HG02642 (cell line): ENCODE data around the gene PEX11B.

Experiments
- ATAC-seq: cut with Tn5 transposase; IDR thresholded peaks from one replicate; pipeline ENCODE4 v1.9.1; 2021; ENCODE audit warnings: mild to moderate bottlenecking; ENCODE audit not compliant: unreplicated experiment, poor library complexity

The PEX11B gene

DNA sequence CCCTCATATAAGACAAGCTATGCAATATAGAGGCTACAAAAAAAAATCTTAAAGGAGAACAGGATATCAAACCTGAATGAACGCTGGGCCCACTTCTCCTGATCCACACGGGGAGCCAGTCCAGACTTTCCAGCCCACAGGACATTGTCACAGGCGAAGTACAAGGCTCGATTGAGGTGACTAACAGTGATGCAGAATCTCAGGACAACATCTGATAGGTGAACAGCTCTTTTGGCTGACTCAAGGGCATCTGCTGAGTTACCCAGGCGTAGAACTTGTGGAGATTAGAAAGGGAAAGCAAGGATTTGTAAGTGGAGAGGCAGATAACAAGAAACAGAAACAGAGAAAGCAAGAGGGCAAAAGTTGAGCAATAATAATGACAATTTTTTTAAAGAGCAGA, 1.8 kb downstream of the PEX11B start:
- no peak for ATAC-seq

GRCh38 chr1:145912128-145912641, 6.3 kb downstream of the PEX11B start:
- no peak for ATAC-seq

GRCh38 chr1:145908653-145909052, 9.9 kb downstream of the PEX11B start:
- no peak for ATAC-seq

DNA sequence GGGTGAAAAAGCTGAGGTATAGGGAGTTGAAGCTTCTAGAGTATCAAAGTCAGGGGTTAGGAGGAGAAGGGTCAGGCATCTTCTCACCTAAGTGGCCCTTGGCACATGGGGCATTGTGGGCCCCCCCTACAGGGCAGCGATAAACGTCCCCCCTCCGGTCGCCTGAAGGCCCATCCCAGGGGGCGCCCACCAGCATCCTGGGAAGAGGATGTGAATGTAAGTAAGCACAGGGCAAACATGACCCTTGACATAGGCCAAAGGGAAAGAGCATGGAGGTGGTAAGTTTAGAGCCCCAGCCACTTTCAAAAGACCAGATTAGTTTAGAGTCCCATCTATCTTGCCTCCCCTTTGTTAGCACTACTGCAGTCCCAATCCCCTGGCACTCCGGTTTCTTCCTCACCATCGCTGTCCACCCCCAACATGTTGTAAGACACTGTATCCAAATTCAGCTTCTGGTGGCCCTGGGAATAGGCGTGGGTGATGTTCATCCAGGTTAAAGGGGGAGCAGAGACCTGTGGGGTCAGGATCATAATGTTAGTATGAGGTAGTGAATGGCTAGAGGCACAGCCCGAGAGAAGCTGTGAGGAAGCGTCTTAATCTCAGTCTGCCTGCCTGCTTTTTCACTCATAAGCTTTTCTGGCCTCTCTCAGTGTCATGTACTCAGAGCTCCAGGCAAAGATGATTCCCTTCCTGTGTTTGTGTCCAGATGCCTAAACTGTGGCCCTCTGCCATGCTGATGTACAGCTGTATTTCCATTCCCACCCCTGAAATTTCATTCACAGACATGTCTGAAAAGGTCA, 11.4 kb downstream of the PEX11B start:
- no peak for ATAC-seq

DNA sequence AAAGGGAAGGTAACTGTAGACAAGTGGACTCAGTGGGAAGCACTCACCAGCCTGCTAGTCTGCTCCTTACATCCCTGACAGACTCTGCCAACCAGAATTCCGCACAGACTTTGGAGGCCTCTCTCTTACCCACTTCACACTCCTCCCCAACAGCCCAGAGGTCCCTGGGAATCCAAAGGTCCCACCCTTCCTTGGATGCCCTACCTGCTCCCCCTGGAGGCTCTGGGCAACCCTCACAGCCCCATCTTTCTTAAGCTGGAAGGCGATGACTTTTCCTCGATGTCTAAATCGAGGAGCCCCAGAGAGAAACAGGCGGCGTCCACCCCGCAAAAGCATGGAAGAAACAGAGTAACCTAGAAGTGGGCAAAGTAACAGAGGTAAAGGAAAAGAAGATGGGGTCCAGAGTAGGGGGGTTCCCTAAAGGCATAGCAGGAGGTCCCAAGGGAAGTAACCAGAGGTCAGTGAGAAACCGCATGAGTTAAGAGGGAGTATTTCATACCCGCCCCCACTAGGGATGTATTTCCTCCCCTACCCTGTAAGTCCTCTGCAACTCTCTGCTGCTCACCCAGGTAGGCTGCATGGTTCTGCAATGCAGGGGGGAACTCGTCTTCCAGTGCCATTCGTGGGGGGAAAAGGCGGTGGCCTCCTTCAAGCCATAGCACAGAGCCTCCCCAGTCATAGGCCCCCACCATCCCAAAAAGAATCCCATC, 17.1 kb downstream of the PEX11B start:
- no peak for ATAC-seq

DNA sequence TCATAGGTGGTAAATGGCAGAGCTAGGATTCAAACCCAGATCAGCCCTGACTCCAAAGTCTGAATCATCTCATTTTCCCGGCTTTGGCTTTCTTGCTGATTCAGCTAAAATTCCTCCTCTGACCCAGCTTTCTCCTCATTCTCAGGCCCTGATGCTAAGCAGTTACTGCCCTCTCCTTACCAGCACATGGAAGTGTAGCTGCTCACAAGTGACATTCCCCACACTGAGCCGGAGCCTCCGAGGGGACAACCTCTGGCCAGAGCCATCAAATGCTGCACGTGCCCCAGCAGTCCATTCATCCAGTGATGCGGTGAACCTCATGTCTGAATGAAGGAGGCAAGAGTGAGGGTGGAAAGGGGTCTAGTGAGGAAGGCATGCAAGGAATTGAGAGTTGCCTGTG, 19.8 kb downstream of the PEX11B start:
- ATAC-seq = no peak

DNA sequence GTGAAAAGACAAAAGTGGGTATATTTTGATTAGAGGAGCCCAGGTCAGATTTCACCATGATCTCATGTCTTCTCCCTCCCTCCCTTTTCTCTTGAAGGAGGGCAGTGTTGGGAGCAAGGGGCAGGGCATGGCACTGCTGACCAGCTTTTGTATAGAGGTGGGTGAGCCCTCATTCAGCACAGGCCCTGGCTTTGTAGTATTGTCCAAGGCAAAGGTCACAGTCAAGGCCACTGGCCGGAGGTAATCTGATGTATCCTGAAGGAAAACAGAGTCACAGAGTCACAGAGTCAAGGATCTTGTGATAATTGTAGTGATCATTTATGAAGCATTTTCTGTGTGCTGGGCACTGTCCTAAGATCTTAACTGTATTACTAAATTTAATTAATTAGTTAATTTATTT, 20.5 kb downstream of the PEX11B start:
- ATAC-seq = no peak

DNA sequence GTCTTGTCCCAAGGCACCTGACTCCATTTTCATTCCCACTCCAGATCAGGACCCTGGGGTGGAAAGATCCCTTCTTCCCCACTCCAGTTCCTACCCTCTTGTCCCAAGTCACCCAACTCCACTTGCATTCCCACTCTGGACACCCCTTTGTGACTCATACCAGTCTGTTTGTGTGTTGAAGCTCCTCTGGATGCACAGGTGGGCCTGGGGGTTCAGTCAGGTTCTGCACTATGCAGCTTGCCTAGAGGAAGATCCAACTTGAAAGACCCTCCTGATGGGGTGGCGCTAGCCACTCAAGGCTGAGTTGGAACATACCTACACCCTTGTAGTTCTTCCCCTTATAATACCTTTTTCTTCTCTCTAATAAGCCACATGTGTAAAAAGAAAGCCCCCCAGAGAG, 23.0 kb downstream of the PEX11B start:
- ATAC-seq = no peak

DNA sequence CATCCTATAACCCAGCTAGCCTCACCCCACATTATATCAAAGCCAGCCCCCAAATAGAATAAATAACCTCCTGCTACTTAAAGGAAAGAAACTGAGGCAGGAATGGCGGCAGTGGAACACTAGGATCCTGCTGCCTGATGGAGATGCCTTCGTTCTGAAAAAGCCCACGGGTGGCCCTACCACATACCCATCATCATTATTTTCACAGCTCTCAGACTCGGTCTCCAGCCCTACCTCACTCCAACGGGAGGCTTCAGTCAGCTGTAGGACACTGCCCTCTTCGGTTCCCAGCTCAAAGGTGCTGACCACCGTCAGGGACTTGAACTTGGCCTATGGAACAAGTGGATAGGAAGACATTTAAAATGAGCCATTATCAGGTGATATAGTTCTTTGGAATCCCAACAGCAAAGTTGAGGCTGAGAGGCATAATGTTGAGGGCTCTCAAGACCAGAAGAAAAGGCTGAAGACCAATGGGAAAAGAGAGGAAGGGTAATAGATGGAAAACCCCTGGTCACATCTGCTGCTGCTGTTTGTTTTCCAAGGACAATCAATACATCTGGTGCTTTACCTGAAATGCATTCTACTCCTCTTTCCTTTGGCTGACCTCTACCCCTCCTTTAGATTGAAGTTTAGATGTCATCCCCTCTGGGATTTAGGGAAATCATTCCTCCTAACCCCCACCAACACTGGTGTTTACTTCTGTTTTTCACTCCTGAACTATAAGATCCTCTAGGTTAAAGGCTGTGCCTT, 25.0 kb downstream of the PEX11B start:
- no peak for ATAC-seq

DNA sequence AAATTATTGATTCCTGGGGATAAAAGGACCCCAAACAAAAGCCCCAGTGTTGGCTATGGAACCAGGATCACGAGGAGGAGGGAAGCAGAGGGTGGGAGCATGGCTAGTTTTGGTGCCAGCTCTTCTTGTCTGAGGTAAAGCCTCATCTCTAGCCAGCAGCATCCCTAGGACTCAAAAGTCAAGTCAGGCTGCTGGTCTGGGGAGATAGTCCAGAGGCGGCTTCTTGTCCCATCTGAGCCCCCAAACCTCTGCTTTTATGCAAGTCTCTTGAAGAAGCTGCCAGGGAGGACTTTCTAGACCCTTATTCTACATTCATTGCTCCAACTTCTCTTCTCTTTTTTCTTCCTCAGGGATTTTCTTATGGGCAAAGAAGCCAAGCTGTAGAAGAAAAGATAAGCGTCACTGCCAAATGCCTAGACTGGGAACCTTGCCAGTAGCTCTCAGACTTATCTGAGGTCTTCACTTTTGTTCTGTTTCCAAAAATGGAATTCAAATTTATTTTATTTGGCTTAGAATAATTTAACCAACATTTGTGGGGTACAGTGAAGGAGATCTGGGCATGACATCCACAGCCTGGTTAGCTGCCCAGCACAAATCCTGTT, 25.9 kb downstream of the PEX11B start:
- ATAC-seq = no peak

- no peak for ATAC-seq
These were observed 26.7 kb downstream of the PEX11B start for GRCh38 chr1:145891587-145892485.

GRCh38 chr1:145891143-145891542, 27.4 kb downstream of the PEX11B start:
- no peak for ATAC-seq

GRCh38 chr1:145889722-145890121, 28.8 kb downstream of the PEX11B start:
- ATAC-seq = no peak

DNA sequence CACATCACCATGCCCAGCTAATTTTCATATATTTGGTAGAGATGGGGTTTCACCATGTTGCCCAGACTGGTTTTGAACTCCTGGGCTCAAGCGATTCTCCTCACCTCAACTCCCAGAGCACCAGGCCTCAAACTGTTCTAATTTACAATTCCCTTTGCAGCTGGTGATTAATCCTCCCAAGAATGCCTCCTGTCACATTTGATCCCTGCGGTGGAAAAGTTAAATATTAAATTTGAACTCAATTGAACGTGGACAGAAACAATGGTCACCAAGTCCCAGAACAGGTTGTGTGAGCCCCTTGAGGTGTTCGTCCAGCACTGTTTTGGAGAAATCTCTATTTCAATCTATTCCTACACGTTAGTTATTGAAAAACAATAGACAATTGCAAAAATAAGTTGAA, 30.9 kb downstream of the PEX11B start:
- no peak for ATAC-seq

DNA sequence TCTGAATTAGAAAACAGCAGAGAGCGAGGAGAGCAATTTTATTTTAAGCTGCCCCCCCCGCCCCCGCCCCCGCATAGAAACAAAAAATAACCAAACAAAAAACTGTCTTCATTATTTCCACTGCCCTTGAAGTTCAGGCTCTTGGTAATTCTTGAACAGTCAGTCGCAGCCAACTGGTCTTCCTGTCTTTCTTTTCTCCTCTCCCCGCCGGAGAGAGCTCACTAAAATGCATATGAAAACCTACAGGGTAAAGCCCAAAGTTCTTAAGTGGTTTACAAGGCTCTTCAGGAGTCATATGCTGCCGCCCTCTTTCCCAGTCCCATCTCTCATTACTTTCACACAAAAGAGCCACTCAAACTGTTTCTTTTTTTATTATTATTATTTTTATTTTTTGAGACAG, 31.7 kb downstream of the PEX11B start:
- no peak for ATAC-seq

DNA sequence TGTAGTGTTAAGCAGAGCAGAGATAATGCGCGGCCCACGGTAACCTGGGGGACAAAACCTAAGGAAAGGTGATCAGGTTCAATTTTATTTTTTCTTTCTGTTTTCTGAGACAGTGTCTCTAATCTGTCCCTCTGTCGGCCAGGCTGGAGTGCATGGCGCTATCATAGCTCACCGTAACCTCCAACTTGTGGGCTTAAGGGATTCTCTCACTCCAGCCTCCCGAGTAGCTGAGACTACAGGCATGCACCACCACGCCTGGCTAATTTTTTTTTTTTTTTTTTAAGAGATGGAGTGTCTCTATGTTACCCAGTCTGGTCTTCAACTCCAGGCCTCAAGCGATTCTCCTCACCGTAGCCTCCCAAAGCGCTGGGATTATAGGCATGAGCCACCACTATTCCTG, 32.1 kb downstream of the PEX11B start:
- no peak for ATAC-seq

DNA sequence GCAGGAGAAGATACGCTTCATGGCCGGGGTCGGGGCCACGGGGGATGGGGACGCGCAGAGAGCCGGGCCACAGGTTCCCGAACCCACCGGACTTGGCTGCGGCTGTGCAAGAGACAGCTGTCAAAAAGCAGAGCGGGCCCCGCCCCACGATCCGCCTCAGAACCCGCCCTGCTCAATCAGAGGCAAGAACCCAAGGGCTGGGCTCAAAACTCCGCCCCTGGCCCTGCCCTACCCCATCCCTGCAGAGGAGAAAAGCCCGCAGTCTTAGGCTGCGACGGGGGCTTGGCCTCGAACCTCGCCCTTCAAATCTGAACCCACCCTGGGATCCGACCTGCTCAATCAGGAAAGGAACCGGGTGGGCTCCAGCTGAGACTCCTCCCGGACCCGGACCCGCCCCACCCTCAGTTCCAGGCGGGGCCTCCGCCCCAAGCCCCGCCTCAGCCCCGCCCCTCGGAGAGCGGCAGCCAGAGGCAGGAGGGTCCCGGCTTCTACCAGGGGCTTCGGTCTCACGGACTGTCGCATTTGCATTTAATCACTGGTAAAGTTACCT, 32.7 kb downstream of the PEX11B start, which contains the start of gene ANKRD35:
ANKRD35 (minus strand) TSS at position 129 of the 550 bp plus-strand sequence; CDS start at position 21, 108 bp downstream.
- peak; percentile 99 for ATAC-seq

DNA sequence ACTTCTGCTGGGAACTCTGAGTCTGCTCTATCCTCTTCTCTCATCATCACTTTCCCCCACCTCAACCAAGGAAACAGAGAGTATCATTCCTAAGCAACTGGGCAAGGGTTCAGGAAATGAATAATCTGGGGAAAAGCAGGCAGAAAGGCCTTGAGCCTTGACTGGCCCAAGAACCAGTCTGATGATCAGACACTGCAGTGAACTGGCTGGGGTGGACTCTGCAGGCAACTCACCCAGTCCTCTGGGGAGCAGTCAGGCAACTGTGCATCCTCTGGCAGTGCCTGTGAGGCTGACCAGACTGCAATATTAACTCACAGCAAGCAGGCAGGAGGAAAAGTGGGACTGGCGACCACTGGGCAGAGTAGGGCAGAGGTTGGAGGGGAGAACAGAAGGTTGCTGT, 33.8 kb downstream of the PEX11B start:
- no peak for ATAC-seq

DNA sequence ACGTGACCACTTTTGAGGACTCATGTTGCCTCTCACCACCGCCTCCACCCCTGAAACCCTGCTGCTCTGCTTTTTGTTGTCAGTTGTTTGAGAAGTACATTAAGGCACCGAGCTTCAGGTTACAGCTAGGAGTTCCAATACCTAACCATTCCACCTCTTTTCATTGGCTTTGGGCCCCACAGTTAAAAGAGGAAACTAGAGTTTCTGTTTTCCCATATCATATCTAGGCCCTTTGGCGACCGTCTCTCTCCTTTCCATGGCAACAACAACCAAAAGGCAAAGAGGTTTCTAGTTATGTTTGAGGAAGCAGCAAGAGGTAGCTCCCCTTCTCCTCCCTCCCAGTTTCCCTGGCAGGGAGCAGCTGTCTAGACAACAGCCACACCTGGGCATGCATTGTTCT, 38.7 kb downstream of the PEX11B start:
- ATAC-seq = no peak
